GM23248 (cell line): ENCODE measurements around the gene FRMD1.

Experiments
- EZH2 ChIP-seq: fragments of 200-600 bp; sonication (generic); IDR thresholded peaks from 2 replicates; pipeline ENCODE4 v1.6.1; 2018; ENCODE audit warnings: antibody characterized with exemption, mild to moderate bottlenecking; ENCODE audit not compliant: insufficient read depth, poor library complexity, severe bottlenecking
- EZH2phosphoT487 ChIP-seq: fragments of 200-600 bp; sonication (generic); IDR thresholded peaks from 2 replicates; pipeline ENCODE4 v1.6.1; 2018; ENCODE audit warnings: antibody characterized with exemption, moderate library complexity, mild to moderate bottlenecking, low read depth; ENCODE audit not compliant: insufficient read depth

- no peak for TF ChIP-seq EZH2
- no peak for TF ChIP-seq EZH2phosphoT487
Measured at GRCh38 chr6:168092541-168092940, 13.5 kb upstream of the FRMD1 start.
